Liver (tissue), 9 donors: ENCODE measurements around the gene ARMH1. TPM values are rescaled to one million over a fixed set of nuclear protein-coding genes. Genes with fewer than 3 reads are reported as not detected.

Source experiments
- DNase-seq: peaks from one replicate; pipeline ENCODE4 v3.0.0-alpha.2; 2017; ENCODE audit warnings: low spot score
- H3K27ac ChIP-seq, 2 donors: one replicate each; pipeline ENCODE4 v1.7.0; 2013; ENCODE audit warnings: inconsistent platforms in 2 of 2, low read length in 2 of 2, control low read depth in 1 of 2, low read depth in 1 of 2, mild to moderate bottlenecking in 1 of 2
- H3K27me3 ChIP-seq, 4 donors: one replicate each; pipeline versions ENCODE4 v1.6.1 to v1.7.0; 2013; ENCODE audit warnings: low read length in 3 of 4, inconsistent platforms in 1 of 4, mild to moderate bottlenecking in 1 of 4, moderate library complexity in 1 of 4; ENCODE audit not compliant: control insufficient read depth in 4 of 4, insufficient read depth in 4 of 4
- H3K36me3 ChIP-seq, 4 donors: one replicate each; pipeline versions ENCODE4 v1.6.1 to v1.7.0; 2013; ENCODE audit warnings: low read length in 3 of 4, mild to moderate bottlenecking in 3 of 4, low read depth in 1 of 4, moderate library complexity in 1 of 4; ENCODE audit not compliant: control insufficient read depth in 4 of 4, insufficient read depth in 3 of 4
- H3K4me1 ChIP-seq, 4 donors: one replicate each; pipeline versions ENCODE4 v1.6.1 to v1.7.0; 2013; ENCODE audit warnings: low read length in 3 of 4, mild to moderate bottlenecking in 3 of 4, moderate library complexity in 1 of 4; ENCODE audit not compliant: control insufficient read depth in 4 of 4, insufficient read depth in 4 of 4
- H3K4me3 ChIP-seq, 3 donors: one replicate each; pipeline versions ENCODE4 v1.6.1 to v1.7.0; 2013; ENCODE audit warnings: low read length in 3 of 3, control low read depth in 1 of 3, low read depth in 1 of 3, mild to moderate bottlenecking in 1 of 3
- H3K9ac ChIP-seq, 2 donors: one replicate each; pipeline ENCODE4 v1.7.0; 2013; ENCODE audit warnings: low read length in 2 of 2, mild to moderate bottlenecking in 2 of 2, moderate library complexity in 2 of 2, control low read depth in 1 of 2, low read depth in 1 of 2
- H3K9me3 ChIP-seq, 4 donors: one replicate each; pipeline versions ENCODE4 v1.6.1 to v1.7.0; 2013; ENCODE audit warnings: low read length in 3 of 4; ENCODE audit not compliant: control insufficient read depth in 4 of 4
- ATF3 ChIP-seq: IDR thresholded peaks from 2 replicates; pipeline ENCODE4 v1.6.1; 2016; ENCODE audit warnings: antibody characterized with exemption
- CTCF ChIP-seq: fragments of 150-350 bp; IDR thresholded peaks from 2 replicates; pipeline ENCODE4 v1.5.1; 2017; ENCODE audit warnings: improper control_type of control experiment, low read depth, low read length; ENCODE audit not compliant: missing input control
- EGR1 ChIP-seq, 2 donors: IDR thresholded peaks; 2 replicates each; pipeline ENCODE4 v1.6.1; 2016 to 2018; ENCODE audit warnings: antibody characterized with exemption in 2 of 2, low read depth in 2 of 2
- FOXA1 ChIP-seq: IDR thresholded peaks from 2 replicates; pipeline ENCODE4 v1.6.1; 2016; ENCODE audit warnings: antibody characterized with exemption
- FOXA2 ChIP-seq: IDR thresholded peaks from 2 replicates; pipeline ENCODE4 v1.6.1; 2016; ENCODE audit warnings: antibody characterized with exemption
- GABPA ChIP-seq, 2 donors: IDR thresholded peaks in 1 of 2; conservative IDR thresholded peaks in 1 of 2; 2 replicates each; pipeline ENCODE4 v1.6.1; 2016; ENCODE audit warnings: antibody characterized with exemption in 2 of 2, mild to moderate bottlenecking in 1 of 2, moderate library complexity in 1 of 2
- HNF4A ChIP-seq, 2 donors: conservative IDR thresholded peaks; 2 replicates each; pipeline ENCODE4 v1.6.1; 2016; ENCODE audit warnings: antibody characterized with exemption in 2 of 2, mild to moderate bottlenecking in 2 of 2
- HNF4G ChIP-seq: IDR thresholded peaks from 2 replicates; pipeline ENCODE4 v1.6.1; 2016; ENCODE audit warnings: antibody characterized with exemption
- JUND ChIP-seq, 2 donors: IDR thresholded peaks; 2 replicates each; pipeline ENCODE4 v1.6.1; 2016; ENCODE audit warnings: antibody characterized with exemption in 2 of 2
- MAX ChIP-seq: IDR thresholded peaks from 2 replicates; pipeline ENCODE4 v1.6.1; 2016; ENCODE audit warnings: antibody characterized with exemption
- NR2F2 ChIP-seq: IDR thresholded peaks from 2 replicates; pipeline ENCODE4 v1.6.1; 2016; ENCODE audit warnings: antibody characterized with exemption
- RAD21 ChIP-seq, 2 donors: IDR thresholded peaks; 2 replicates each; pipeline ENCODE4 v1.6.1; 2016; ENCODE audit warnings: antibody characterized with exemption in 2 of 2, mild to moderate bottlenecking in 2 of 2
- REST ChIP-seq: IDR thresholded peaks from 2 replicates; pipeline ENCODE4 v1.6.1; 2016; ENCODE audit warnings: antibody characterized with exemption, mild to moderate bottlenecking
- RXRA ChIP-seq, 2 donors: IDR thresholded peaks; 2 replicates each; pipeline ENCODE4 v1.6.1; 2017 to 2018; ENCODE audit warnings: antibody characterized with exemption in 2 of 2, mild to moderate bottlenecking in 1 of 2
- SP1 ChIP-seq: IDR thresholded peaks from 2 replicates; pipeline ENCODE4 v1.6.1; 2018; ENCODE audit warnings: antibody characterized with exemption, mild to moderate bottlenecking
- TAF1 ChIP-seq: conservative IDR thresholded peaks from 2 replicates; pipeline ENCODE4 v1.6.1; 2016; ENCODE audit warnings: antibody characterized with exemption, mild to moderate bottlenecking
- YY1 ChIP-seq: IDR thresholded peaks from 2 replicates; pipeline ENCODE4 v1.6.1; 2016; ENCODE audit warnings: antibody characterized with exemption, mild to moderate bottlenecking
- WGBS: extraction: QIAGEN DNeasy Blood & Tissue Kit; methylation state at CpG from one replicate; pipeline ENCODE4 v1.1.7; 2013; 5-methylcytosine and 5-hydroxymethylcytosine counted together
- polyA plus RNA-seq, 2 donors: library from polyadenylated mRNA; stranded (reverse) in 1 of 2; unstranded in 1 of 2; fragments of 200-250 nt in 1 of 2; fragments of >200 nt in 1 of 2; fragmentation: Nextera tagmentation in 1 of 2; extraction: Ambion mirVana in 1 of 2; gene quantifications; one replicate each; pipeline versions ENCODE4 v1.2.1 to v1.2.3, GENCODE V29; 2013 to 2015
- total RNA-seq, 2 donors: library from RNA; depleted of rRNA; stranded (reverse); fragments of >200 nt; gene quantifications; one replicate each; pipeline ENCODE4 v1.2.3, GENCODE V29; 2014
- TF ChIP-seq, protein P1 (sequence below): IDR thresholded peaks from 2 replicates; pipeline ENCODE4 v1.6.1; 2016; ENCODE audit warnings: antibody characterized with exemption
- donor health status: healthy.
- donor health status: healthy.
- donor health status: healthy.
- donor health status: healthy.
- donor health status: healthy.

The ARMH1 gene
- total and polyA plus RNA-seq, 4 donors, result 2.2 to 20.3 (median 5.5) TPM

- DNase-seq, result no peak
- TF ChIP-seq RAD21 (IDR thresholded peaks at IDR 0.05) (peak; percentile 38 to 42), RXRA (IDR thresholded peaks at IDR 0.05) (peak; percentile 41 to 54), SP1 (peak; percentile 34), JUND (IDR thresholded peaks at IDR 0.05) (no peak), REST (no peak), TAF1 (no peak), CTCF (peak; percentile 31), ATF3 (no peak), NR2F2 (no peak), HNF4A (conservative IDR thresholded peaks at IDR 0.05) (peak; percentile 38 to 40)
- Histone ChIP-seq H3K27ac (no peak overlapping the region), H3K9me3 (peaks cover 0 to 2% (median 0%) of the 10 kb centered on the region in 4 donors), H3K27me3 (no peaks in the 10 kb centered on the region), H3K36me3 (no peaks in the 10 kb centered on the region), H3K9ac (no peak overlapping the region), H3K4me3 (no peak overlapping the region), H3K4me1 (peaks cover 0 to 7% (median 1%) of the 10 kb centered on the region in 4 donors)
- 60% methylated on average over 15 of the region's 15 CpGs for WGBS
Observed at GRCh38 chr1:44707959-44708831, 33.7 kb downstream of the ARMH1 start.

DNA sequence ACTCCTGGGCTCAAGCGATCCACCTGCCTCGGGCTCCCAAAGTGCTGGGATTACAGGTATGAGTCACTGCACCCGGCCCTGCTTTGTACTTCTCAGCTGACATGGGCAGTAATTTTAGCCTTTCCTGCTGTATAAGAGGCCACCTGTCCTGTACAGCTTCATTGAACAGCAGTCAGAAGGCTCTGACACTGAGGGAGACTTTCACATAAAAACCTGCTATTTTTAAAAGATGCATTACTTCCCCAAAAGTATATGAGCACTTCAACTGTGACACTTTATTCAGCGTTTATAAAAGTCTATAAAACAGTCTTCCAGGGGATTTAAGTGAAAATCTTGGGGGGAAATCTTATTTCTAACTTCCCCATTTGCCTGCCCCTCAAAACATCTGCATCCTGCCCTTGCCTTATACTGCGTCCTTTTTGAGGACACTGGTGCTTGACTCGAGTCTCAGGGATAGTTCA is 38.8 kb downstream of the ARMH1 start:
- peaks cover 0 to 1% (median 0%) of the 10 kb centered on the region in 4 donors for H3K9me3 ChIP-seq
- peaks cover 0 to 7% (median 0%) of the 10 kb centered on the region in 4 donors for H3K4me1 ChIP-seq
- H3K36me3 ChIP-seq, result no peaks in the 10 kb centered on the region
- DNase-seq, result no peak
- 72% methylated on average over 6 of the region's 6 CpGs for WGBS
- H3K4me3 ChIP-seq, result no peak overlapping the region
- H3K27ac ChIP-seq, result no peak overlapping the region
- no peaks in the 10 kb centered on the region for H3K27me3 ChIP-seq
- H3K9ac ChIP-seq, result no peak overlapping the region
- TF ChIP-seq, protein P1, sequence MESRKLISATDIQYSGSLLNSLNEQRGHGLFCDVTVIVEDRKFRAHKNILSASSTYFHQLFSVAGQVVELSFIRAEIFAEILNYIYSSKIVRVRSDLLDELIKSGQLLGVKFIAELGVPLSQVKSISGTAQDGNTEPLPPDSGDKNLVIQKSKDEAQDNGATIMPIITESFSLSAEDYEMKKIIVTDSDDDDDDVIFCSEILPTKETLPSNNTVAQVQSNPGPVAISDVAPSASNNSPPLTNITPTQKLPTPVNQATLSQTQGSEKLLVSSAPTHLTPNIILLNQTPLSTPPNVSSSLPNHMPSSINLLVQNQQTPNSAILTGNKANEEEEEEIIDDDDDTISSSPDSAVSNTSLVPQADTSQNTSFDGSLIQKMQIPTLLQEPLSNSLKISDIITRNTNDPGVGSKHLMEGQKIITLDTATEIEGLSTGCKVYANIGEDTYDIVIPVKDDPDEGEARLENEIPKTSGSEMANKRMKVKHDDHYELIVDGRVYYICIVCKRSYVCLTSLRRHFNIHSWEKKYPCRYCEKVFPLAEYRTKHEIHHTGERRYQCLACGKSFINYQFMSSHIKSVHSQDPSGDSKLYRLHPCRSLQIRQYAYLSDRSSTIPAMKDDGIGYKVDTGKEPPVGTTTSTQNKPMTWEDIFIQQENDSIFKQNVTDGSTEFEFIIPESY, result no peak
- TF ChIP-seq TAF1 (no peak), HNF4A (conservative IDR thresholded peaks at IDR 0.05) (no peak), ATF3 (no peak), NR2F2 (no peak), RAD21 (IDR thresholded peaks at IDR 0.05) (no peak), YY1 (no peak), MAX (no peak), JUND (IDR thresholded peaks at IDR 0.05) (no peak), GABPA (IDR thresholded peaks at IDR 0.05 in 1 of 2, conservative IDR thresholded peaks at IDR 0.05 in 1 of 2) (no peak), FOXA2 (no peak), EGR1 (IDR thresholded peaks at IDR 0.05; ENCODE audit: low read depth in 2 of 2) (no peak), REST (no peak), FOXA1 (no peak), HNF4G (no peak)
